GM21576 (cell line): ENCODE data around the gene TMIGD2.
"Not testable (repeated sequence)": the region's sequence is repeated elsewhere in the genome, so short reads cannot be mapped to it uniquely, and the experiment has no call there.

Source experiments
- ATAC-seq: cut with Tn5 transposase; IDR thresholded peaks from one replicate; pipeline ENCODE4 v1.9.1; 2021; ENCODE audit warnings: mild to moderate bottlenecking, moderate library complexity; ENCODE audit not compliant: unreplicated experiment

The TMIGD2 gene

GRCh38 chr19:4302243-4302640 lies at the start of gene TMIGD2:
TSS of gene TMIGD2 (minus strand) at chr19:4302389. CDS start at chr19:4302385, 4 bp downstream.
- ATAC-seq: no peak

- no peak for ATAC-seq
Observed at GRCh38 chr19:4350726-4351125, 48.5 kb upstream of the TMIGD2 start.

DNA sequence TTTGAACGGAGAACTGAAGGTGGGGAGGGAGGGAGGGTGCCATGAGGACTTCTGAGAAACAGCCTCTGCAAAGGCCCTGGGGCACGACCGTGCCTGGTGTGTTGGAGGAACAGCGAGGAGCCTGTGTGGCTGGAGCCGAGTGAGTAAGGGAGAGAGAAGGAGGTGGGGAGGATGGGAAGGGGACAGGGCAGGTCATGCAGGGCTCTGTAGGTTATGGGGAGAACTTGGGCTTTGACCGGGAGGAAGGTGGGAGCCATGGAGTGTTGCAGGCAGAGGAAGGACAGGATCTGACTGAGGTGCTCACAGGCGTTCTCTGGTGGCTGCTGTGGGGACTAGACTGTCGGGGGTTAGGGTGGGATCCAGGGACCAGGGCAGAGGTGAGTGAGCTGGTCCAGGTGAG lies 47.9 kb upstream of the TMIGD2 start:
- ATAC-seq: no peak

DNA sequence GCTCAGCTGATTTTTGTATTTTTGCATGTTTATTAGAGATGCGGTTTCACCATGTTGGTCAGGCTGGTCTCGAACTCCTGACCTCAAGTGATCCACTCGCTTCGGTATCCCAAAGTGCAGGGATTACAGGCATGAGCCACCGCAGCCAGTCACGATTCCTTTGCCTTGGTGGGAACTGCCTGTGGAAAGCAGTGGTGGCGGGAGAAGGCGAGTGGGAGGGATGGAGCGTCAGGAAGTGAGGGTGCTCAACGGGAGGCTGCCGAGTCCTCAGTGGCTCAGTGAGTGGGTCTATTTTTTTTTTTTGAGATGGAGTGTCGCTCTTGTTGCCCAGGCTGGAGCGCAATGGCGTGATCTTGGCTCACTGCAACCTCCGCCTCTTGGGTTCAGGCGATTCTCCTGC lies 47.0 kb upstream of the TMIGD2 start:
- ATAC-seq: not testable (repeated sequence)

- no peak for ATAC-seq
Observed at GRCh38 chr19:4347521-4347920, 45.3 kb upstream of the TMIGD2 start.

DNA sequence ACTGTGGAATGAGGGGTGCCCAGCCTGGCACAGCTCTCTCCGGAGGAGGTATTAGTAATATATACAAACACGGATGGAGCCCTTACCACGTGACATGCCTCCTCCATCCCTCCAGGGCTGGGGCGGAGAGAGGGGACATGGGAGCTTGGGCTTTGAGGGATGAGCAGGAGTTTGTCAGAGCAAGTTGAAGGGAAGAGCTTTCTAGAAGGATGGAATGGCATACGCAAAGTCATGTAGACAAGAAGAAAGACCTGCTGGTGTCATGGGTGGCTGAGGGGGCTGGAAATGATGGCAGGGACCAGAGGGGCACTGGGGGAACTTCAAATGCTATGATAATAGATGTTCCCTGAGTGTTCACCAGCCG lies 43.8 kb upstream of the TMIGD2 start:
- no peak for ATAC-seq

GRCh38 chr19:4345342-4346019 lies 43.3 kb upstream of the TMIGD2 start:
- no peak for ATAC-seq

DNA sequence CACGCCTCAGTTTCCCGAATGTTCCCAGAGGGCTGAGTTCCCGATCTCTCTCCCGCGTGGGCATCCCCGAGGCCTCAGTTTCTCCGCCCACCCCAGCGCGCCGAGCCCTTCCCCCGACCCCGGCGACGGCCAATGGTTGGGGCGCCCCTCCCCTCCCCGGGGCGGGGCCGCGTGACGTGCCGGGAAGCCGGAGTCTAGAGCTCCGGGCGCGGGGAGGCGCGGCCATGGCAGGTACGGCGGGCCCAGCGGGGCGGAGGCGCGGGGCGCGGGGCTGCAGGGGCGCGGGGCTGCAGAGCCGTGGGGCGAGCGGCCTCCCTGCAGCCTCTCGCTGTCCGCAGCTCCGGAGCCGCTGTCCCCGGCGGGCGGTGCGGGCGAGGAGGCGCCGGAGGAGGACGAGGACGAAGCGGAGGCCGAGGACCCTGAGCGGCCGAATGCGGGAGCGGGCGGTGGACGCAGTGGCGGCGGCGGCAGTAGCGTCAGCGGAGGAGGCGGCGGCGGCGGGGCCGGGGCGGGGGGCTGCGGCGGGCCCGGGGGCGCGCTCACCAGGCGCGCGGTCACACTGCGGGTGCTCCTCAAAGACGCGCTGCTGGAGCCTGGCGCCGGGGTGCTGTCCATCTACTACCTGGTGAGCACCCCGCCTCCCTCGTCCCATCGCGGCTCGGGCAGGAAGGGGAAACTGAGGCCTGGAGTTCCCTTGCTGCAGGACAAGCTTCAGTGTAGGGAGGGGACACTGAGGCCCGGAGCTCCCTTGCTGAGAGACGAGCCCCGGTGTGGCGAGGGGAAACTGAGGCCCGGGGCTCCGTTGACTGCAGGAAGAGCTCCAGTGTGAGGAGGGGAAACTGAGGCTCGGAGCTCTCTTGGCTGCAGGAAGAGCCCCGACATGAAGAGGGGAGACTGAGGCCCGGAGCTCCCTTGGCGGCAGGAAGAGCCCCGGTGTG lies 41.5 kb upstream of the TMIGD2 start, which contains the start of gene MPND:
Gene MPND (plus strand): TSS at position 193 of the 938 bp plus-strand sequence. CDS start 32 bp downstream, at position 225.
- peak; percentile 52 for ATAC-seq

DNA sequence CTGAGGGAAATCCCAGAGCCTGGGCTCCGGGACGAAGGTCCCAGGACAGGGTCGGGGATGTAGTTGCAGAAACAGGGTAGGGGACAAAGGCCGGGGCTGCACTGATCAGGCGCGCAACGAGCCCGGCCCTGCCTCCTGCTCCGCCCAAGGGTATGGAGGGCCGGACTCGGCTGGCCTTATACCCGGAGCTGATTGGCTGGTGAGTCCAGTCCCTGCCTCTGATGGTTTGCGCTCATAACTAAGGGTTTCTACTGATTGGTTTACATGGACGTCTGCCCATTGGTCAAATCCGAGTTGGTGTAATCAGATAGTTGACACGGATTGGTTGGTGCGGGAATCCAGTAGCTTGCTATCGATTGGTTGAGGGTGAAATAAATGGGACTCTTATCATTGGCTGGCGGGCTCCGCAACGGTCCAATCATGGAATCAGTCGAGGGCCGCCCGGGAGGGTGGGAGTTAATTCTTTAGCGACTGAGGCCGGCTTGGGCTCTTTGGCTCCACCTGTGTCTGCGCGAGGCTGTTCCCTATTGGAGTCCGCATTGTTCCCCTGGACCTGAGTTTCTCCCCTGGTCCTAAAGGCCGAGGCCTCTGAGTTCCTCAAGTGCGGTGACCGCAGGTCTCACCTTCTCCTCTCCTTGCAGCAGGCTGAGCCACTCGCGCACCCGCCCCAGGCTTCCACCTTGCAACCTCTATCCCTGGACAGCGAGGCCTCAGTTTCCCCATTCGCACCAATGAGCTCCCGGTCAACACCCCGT lies 40.6 kb upstream of the TMIGD2 start:
- ATAC-seq: peak; percentile 76

GRCh38 chr19:4342314-4342614 lies 40.1 kb upstream of the TMIGD2 start:
- no peak for ATAC-seq

GRCh38 chr19:4338441-4339355 lies 36.5 kb upstream of the TMIGD2 start, which contains the start of gene STAP2:
TSS of gene STAP2 (minus strand) at chr19:4338827. CDS start at chr19:4338753, 74 bp downstream.
- ATAC-seq: no peak

DNA sequence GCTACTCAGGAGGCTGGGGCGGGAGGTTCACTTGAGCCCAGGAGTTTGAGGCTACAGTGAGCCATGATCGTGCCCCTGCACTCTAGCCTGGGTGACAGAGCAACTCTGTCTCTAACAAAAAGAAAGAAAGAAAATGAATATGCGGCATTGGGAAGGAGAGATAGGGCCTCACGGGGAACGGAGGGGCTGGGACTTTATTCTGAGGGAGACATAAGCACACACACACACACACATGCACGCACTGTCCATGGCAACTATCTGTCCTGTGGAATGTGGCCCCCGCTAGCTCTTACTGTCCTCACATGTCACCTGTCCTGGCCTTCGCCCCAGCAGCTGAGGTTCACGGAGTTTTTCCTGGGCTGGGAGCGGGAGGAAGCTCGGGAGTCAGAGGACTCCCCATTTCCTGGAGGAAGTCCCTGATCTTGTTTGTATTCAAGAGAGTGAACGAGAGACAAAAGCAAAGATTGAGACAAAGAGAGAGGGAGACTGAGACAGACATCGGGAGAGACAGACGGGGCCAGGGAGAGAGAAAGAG lies 35.8 kb upstream of the TMIGD2 start:
- no peak for ATAC-seq

GRCh38 chr19:4334929-4335570 lies 32.9 kb upstream of the TMIGD2 start:
- ATAC-seq: no peak

- ATAC-seq: no peak
Observed at GRCh38 chr19:4329858-4330257, 27.7 kb upstream of the TMIGD2 start.

- not testable (repeated sequence) for ATAC-seq
Observed at GRCh38 chr19:4328991-4329681, 26.9 kb upstream of the TMIGD2 start.

GRCh38 chr19:4328243-4328990 lies 26.2 kb upstream of the TMIGD2 start:
- peak; percentile 66 for ATAC-seq

GRCh38 chr19:4327877-4328242 lies 25.7 kb upstream of the TMIGD2 start:
- ATAC-seq: no peak

DNA sequence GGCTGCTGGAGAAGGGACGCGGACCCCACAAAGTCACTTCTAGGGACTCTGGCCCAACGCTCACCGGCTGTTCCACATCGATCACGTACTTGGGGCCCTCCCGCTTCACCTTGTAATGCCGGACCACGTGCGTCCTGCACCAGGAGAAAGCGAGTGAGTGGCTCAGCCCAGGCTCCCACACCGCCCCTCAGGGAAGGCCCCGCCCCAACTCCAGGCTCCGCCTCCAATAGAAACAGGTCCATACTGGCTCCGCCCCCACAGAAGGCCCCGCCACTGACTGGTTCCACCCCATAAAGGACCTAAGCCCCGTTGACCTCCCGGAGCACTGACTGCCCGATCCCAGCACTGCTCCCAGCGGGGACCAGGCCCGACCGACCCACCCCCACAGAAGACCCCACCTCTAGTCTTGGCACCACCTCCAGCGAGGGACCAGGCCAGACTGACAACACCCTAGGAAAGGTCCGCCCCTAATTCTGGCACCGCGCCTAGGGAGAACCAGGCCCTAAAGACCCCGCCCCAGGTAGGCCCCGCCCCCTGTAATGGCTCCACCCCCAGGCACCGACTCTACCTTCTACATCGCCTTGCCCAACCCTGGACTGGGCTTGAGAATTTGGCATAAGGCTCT lies 25.2 kb upstream of the TMIGD2 start:
- ATAC-seq: no peak
